Femur (tissue), 1 donor: ENCODE measurements around the gene NDFIP1.

ENCODE experiments used
- DNase-seq: peaks from one replicate; pipeline ENCODE4 v3.0.0-alpha.2; 2017

The NDFIP1 gene

DNA sequence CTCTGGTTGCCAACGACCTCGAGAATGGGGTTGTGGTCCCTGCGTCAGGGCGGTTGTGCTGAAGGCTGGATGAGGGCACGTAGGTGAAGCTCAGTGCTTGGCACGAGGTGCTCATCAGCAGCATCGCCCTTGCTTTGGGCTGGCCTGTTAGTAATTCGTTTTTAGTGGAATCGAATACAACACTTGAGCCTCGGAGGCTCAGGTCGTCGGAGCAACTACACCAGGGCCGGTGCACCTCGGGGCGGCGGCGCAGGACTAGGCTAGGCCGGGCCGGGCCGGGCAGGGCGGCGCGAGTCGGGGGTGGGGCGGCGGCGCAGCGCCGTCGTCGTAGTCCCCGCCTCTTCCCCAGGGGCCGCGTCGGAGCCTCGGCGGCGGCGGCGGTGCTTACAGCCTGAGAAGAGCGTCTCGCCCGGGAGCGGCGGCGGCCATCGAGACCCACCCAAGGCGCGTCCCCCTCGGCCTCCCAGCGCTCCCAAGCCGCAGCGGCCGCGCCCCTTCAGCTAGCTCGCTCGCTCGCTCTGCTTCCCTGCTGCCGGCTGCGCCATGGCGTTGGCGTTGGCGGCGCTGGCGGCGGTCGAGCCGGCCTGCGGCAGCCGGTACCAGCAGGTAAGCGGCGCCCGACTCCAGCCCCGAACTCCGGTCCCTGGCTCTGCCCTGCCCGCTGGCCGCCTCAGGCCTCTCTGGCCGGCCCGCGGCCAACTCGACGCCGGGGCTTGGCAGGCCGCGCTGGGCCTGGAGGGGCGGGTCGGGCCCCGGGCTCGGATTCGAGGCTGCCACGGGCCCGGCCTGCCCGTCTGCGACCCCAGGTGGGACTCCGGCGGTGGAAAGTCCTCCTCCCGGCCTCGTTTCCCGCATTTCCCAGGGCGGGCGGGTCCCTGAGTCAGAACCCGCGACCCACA, at the start of gene NDFIP1:
NDFIP1 (plus strand) TSS at position 348 of the 899 bp plus-strand sequence; CDS start at position 544, 196 bp downstream.
- peak; percentile 92 for DNase-seq

DNA sequence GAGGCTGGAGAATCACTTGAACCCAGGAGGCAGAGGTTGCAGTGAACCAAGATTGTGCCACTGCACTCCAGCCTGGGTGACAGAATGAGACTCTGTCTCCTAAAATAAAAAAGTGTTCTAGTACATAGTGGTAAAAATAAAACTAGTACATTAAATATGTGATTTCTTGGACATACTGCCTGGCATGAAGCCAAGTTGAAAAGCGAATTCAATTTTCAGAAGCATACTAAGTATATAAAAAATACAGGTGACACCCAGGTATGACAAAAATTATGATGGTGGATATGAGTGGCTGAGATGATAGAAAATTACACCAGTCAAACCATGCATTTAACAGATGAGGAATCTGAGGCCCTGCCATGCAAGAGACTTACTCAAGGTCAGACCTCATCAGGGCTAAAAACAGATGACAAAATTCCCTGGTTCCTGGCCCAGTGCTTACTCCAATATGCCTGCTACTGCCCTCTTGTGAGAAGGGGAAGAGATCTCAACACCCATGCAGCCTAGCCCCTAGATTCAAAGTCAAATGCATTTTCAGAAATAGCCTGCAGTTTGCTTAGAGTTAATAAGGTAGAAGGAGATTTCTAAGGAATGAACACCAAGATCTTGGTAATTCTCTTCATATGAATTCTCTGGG, 49.2 kb upstream of the NDFIP1 start:
- DNase-seq = no peak

GRCh38 chr5:142063376-142063775, 45.2 kb upstream of the NDFIP1 start:
- no peak for DNase-seq

- DNase-seq = peak; percentile 92
Observed at GRCh38 chr5:142063878-142064331, 44.7 kb upstream of the NDFIP1 start.

DNA sequence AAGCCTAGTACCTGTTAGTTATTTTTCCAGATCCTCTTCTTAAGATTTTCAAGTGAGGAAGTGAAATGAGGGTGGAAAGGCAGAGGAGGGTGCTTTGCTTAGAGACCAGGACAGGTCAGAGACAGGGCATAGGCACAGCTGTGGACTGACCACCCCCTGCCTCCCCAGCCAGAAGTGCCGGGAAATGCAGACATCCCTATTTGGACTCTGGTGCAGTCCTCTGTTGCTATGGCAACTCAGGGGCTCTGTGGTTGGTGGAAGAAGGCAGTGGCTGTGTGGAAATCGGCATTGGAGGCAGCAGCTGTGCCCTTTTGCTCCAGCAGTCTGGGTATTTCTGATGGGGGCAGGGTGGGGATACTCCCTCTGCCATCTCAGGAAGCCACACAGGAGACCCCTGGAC, 43.3 kb upstream of the NDFIP1 start:
- DNase-seq = peak; percentile 82

GRCh38 chr5:142069606-142070399, 38.8 kb upstream of the NDFIP1 start:
- no peak for DNase-seq

DNA sequence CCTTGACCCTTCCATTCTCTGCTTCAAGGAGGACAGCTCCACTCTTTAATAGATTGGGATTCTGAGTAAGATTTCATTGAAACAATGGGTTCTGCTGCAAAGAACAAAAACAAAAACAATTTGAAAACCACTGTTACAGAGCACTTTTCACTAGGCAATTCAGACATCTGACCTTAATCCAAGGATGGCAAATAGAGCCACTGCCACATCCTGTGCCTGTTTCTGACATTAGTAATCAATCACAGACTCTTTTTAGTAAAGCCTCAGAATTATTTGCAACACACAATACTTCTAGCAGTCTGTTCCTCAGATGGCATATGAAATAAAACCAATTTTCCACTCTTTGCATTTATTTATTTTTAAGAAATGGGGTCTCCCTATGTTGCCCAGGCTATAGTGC, 37.8 kb upstream of the NDFIP1 start:
- DNase-seq = no peak

- no peak for DNase-seq
Observed at GRCh38 chr5:142072488-142072887, 36.1 kb upstream of the NDFIP1 start.

GRCh38 chr5:142073362-142073988, 35.1 kb upstream of the NDFIP1 start:
- DNase-seq = no peak

DNA sequence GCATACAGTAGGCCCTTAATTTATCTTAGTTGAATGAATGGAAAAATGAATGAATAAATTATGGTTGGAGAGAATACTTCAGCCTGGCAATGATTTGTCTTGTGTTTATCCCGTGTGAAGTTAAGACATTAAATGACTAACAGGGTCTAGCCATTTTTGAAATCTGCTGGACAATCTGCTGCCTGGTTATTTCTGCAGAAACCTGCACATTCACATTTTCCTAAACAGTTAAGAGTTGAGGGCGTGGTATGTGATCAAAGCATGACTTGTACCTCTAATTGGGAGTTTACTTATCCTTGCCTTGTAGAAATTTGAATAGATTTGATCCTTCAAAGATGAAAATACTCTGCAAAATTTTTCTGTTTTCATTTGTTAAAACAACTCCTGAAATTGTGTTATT, 34.6 kb upstream of the NDFIP1 start:
- no peak for DNase-seq

- DNase-seq = no peak
Observed at GRCh38 chr5:142078221-142078620, 30.4 kb upstream of the NDFIP1 start.

DNA sequence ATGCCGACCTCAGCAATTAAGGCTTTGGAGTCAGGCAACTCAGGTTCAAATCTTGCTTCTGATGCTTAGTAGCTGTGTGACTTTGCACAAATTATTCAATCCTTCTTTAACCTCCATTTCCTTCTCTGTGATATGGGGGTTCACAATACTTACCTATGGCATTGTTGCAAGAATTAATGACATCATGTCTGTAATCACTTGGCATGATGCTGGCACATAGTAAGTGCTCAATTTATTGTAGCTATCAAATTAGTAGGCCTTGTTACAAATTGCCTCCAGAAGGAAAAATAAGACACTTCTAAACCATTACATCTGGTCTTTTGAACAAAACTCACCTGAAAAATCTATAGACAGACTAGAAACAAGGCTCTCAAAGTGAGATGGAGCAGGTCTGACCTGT, 29.9 kb upstream of the NDFIP1 start:
- DNase-seq = no peak

GRCh38 chr5:142079306-142079721, 29.3 kb upstream of the NDFIP1 start:
- DNase-seq = no peak

DNA sequence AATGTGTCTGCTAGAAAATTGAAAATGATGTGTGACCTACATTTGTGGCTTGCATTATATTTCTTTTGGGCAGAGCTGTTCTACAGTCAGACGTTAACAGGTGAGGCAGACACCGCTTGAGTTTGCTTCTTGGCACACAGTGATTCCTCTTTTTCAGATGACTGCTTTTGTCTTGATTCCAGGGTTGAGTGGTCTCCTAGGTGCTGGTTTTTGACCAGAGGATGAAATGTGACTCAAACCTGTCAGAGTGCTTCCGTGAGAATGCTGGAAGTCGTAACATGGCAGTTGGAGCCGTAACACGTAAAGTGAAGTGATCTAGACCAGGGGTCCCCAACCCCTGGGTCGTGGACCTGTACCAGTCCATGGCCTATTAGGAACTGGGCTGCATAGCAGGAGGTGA, 28.3 kb upstream of the NDFIP1 start:
- DNase-seq = no peak

GRCh38 chr5:142082182-142082781, 26.3 kb upstream of the NDFIP1 start:
- DNase-seq = no peak

- no peak for DNase-seq
Observed at GRCh38 chr5:142086229-142086628, 22.4 kb upstream of the NDFIP1 start.

DNA sequence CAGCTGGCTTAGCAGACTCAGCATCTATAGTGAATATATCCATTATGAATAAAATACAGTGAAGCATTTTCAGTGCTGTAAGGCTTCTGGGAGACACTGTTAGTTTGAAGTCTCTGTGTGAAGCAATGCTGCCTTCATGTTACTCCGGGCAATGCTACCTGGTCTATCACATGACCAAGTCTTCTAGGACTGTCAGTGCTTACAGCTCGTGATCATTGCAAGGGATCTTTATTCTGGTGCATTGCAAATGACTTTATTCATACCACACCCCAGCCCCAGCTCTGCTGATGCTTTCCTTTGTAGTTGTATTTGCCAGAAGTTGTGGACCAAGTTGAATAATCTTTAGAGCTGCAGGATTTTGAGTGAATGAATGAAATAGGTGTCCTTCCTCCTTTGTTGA, 21.9 kb upstream of the NDFIP1 start:
- DNase-seq = no peak

GRCh38 chr5:142087920-142088679, 20.5 kb upstream of the NDFIP1 start:
- no peak for DNase-seq

- peak; percentile 72 for DNase-seq
Observed at GRCh38 chr5:142088855-142089479, 19.6 kb upstream of the NDFIP1 start.

DNA sequence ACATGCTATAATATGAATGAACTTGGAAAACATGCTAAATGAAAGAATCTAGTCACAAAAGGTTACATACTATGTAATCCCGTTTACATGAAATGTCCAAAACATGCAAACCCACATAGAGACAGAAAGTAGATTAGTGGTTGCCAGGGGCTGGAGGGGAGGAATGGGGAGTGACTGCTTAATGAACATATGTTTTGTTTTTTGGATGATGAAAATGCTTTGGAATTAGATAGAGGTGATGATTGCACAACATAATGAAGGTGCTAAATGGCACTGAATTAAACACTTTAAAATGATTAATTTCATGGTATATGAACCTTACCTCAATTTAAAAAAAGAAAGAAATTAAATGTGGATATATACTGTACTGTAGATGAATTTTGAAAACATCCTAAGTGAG, 17.6 kb upstream of the NDFIP1 start:
- DNase-seq = no peak

DNA sequence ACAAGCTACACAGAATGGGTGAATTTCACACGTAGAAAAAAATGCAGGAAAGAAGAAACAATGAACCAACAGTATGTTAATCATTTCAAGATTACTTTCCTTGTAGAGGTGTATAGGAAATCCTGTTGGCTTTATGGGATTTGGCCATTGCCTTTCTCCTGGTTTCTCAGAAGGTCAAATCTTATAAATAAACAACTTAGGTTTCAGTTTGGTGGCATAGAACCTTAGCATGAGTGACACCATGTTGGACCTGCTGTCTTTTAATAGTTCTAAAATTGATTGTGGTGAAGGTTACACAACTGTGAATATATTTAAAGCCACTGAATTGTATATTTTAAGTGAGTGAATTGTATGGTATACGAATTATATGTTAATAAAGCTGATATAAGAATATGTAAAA, 16.7 kb upstream of the NDFIP1 start:
- no peak for DNase-seq
